Suprapubic skin (tissue), 4 donors: ENCODE measurements around the gene DCTD.

Source experiments
- POLR2A ChIP-seq, 2 donors: fragments of 450-650 bp; IDR thresholded peaks; one replicate each; pipeline ENCODE4 v1.6.1; 2017; ENCODE audit warnings: antibody characterized with exemption in 2 of 2, mild to moderate bottlenecking in 2 of 2, moderate library complexity in 2 of 2
- POLR2AphosphoS5 ChIP-seq, 3 donors: sonication (generic); formaldehyde crosslinking; IDR thresholded peaks; one replicate each; pipeline ENCODE4 v1.6.1; 2017; ENCODE audit warnings: antibody characterized with exemption in 3 of 3
- TF ChIP-seq, protein P1 (sequence below), 2 donors: fragments of 200-600 bp in 1 of 2; fragments of 450-650 bp in 1 of 2; sonication (generic) in 1 of 2; IDR thresholded peaks; one replicate each; pipeline ENCODE4 v1.5.1; 2016 to 2019; ENCODE audit warnings: antibody characterized with exemption in 2 of 2, mild to moderate bottlenecking in 1 of 2, moderate library complexity in 1 of 2

DNA sequence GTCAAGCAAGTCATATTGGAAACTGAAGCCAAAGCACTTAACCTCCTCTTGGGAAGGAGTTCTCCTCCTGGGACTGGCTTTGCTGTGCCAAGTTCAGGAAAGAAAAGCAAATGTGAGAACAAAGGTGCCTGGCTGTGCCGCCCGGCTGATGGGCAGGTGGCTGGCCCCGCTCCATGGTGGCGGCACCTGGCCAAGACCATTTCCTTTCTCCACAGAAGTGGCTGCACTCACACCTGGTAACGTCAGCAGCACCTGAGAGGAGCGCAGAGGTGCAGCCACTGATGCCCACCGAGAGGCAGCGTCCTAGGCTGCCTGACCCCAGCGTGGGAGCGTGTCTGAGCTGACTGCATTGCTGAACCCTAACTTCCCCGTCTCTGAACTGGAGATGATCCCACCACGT, 54.3 kb downstream of the DCTD start:
- no peak for TF ChIP-seq POLR2A (IDR thresholded peaks at IDR 0.05)
- TF ChIP-seq POLR2AphosphoS5 (IDR thresholded peaks at IDR 0.05), result no peak
- TF ChIP-seq, protein P1, sequence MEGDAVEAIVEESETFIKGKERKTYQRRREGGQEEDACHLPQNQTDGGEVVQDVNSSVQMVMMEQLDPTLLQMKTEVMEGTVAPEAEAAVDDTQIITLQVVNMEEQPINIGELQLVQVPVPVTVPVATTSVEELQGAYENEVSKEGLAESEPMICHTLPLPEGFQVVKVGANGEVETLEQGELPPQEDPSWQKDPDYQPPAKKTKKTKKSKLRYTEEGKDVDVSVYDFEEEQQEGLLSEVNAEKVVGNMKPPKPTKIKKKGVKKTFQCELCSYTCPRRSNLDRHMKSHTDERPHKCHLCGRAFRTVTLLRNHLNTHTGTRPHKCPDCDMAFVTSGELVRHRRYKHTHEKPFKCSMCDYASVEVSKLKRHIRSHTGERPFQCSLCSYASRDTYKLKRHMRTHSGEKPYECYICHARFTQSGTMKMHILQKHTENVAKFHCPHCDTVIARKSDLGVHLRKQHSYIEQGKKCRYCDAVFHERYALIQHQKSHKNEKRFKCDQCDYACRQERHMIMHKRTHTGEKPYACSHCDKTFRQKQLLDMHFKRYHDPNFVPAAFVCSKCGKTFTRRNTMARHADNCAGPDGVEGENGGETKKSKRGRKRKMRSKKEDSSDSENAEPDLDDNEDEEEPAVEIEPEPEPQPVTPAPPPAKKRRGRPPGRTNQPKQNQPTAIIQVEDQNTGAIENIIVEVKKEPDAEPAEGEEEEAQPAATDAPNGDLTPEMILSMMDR (IDR thresholded peaks at IDR 0.05), result no peak
